Stimulated activated memory B cell treated with anti-CD40 and anti-IgM and Interleukin-4, amounts not matched to agents 10 μg/mL and 1 μg/mL and 100 μg/mL, for 72 hours (primary cell): Measurements from ENCODE around the gene SQSTM1.

Source experiments
- ATAC-seq: fragments of 150-1000 bp; cut with Tn5 transposase; 2 replicates; pipeline ENCODE4 v1.10.0; 2021
- H3K27ac Mint-ChIP-seq: one replicate; pipeline ENCODE4 v1.8.0; 2022; ENCODE audit warnings: mild to moderate bottlenecking, mixed read lengths
- H3K27me3 Mint-ChIP-seq: one replicate; pipeline ENCODE4 v1.8.0; 2022; ENCODE audit warnings: mixed read lengths
- H3K36me3 Mint-ChIP-seq: one replicate; pipeline ENCODE4 v1.8.0; 2022; ENCODE audit warnings: mixed read lengths
- H3K4me1 Mint-ChIP-seq: one replicate; pipeline ENCODE4 v1.8.0; 2022; ENCODE audit warnings: mixed read lengths
- H3K4me3 Mint-ChIP-seq: one replicate; pipeline ENCODE4 v1.8.0; 2022; ENCODE audit warnings: mild to moderate bottlenecking, moderate library complexity, mixed read lengths
- H3K9me3 Mint-ChIP-seq: one replicate; pipeline ENCODE4 v1.8.0; 2022; ENCODE audit warnings: mixed read lengths

The SQSTM1 gene

DNA sequence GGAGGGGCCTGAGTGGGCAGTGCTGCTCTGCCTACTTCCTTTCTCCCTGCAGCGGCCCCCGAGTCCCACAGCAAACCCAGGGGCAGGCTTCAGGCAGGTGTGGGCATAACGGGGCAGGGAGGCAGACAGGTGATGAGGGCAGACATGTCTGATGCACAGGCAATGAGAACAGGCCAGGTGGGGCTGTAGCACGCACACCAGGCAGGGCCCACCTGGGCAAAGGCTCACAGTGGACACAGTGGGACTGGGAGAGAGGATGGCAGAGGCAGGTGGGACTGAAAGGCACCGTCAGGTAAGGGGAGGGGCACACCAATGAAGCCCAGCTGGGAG lies 21.1 kb upstream of the SQSTM1 start:
- H3K4me1 Mint-ChIP-seq = peaks cover 54% of the 10 kb centered on the region
- H3K27ac Mint-ChIP-seq = no peak overlapping the region
- no peaks in the 10 kb centered on the region for H3K27me3 Mint-ChIP-seq
- no peak overlapping the region for H3K4me3 Mint-ChIP-seq
- H3K36me3 Mint-ChIP-seq = peaks cover 44% of the 10 kb centered on the region
- no peaks in the 10 kb centered on the region for H3K9me3 Mint-ChIP-seq
- no peak for ATAC-seq

DNA sequence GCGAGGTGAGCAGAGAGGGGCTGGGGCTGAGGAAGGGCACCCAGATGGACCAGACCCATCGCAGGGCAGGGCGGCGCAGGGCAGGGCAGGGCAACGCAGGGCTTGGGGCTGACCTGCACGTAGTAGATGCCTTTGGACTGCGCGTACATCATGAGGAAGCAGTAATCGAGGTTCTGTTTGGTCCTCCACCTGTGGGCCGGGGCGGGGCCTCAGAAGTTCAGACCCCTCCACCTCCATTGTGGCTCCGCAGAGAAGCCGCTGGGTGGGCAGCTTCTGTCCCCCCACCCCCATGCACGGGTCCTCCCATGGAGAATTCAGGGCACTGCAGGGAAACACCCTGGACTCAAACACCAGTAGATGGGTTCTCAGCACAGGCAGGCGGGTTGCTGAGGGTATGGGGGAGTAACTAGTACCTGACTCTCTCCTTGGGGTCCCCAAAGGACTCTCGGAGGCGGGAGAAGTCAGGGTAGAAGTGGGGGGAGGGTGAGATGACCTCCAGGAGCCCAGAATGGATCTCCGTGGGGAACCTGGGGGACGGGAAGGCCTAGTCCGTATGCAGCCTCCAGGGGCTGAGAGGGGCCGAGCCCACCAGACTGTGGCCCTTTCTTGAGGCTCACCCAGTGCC lies 20.5 kb upstream of the SQSTM1 start:
- no peak for ATAC-seq
- Mint-ChIP-seq H3K4me3 (no peak overlapping the region), H3K4me1 (peaks cover 54% of the 10 kb centered on the region), H3K27ac (no peak overlapping the region), H3K9me3 (no peaks in the 10 kb centered on the region), H3K36me3 (peaks cover 47% of the 10 kb centered on the region), H3K27me3 (no peaks in the 10 kb centered on the region)

DNA sequence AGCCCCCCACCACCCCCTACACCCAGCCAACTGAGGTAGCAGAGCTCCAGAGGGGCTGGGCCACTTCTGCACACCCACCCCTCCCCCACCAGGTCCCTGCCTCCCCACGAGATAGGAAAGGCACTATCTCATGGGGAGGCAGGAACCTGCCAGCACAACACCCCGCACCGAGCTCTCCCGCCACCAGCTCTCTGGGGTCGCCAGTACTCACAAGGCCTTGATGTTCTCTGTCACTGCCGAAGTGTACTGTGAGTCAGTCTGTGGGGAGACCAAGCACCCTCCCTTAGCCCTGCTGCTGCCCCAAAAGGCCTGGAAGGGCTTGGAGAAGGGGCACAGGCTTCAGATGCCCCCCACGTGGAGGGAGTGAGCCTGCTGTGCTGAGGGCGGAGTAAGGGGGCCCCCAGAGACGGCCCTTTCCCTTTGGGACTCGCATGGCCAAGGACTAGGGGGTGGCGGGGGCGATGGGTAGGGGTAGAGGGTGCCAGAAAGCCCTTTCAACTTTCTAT lies 20.0 kb upstream of the SQSTM1 start:
- H3K27ac Mint-ChIP-seq = no peak overlapping the region
- no peaks in the 10 kb centered on the region for H3K9me3 Mint-ChIP-seq
- H3K4me3 Mint-ChIP-seq = no peak overlapping the region
- H3K27me3 Mint-ChIP-seq = no peaks in the 10 kb centered on the region
- no peak for ATAC-seq
- peaks cover 50% of the 10 kb centered on the region for H3K36me3 Mint-ChIP-seq
- peaks cover 58% of the 10 kb centered on the region for H3K4me1 Mint-ChIP-seq

DNA sequence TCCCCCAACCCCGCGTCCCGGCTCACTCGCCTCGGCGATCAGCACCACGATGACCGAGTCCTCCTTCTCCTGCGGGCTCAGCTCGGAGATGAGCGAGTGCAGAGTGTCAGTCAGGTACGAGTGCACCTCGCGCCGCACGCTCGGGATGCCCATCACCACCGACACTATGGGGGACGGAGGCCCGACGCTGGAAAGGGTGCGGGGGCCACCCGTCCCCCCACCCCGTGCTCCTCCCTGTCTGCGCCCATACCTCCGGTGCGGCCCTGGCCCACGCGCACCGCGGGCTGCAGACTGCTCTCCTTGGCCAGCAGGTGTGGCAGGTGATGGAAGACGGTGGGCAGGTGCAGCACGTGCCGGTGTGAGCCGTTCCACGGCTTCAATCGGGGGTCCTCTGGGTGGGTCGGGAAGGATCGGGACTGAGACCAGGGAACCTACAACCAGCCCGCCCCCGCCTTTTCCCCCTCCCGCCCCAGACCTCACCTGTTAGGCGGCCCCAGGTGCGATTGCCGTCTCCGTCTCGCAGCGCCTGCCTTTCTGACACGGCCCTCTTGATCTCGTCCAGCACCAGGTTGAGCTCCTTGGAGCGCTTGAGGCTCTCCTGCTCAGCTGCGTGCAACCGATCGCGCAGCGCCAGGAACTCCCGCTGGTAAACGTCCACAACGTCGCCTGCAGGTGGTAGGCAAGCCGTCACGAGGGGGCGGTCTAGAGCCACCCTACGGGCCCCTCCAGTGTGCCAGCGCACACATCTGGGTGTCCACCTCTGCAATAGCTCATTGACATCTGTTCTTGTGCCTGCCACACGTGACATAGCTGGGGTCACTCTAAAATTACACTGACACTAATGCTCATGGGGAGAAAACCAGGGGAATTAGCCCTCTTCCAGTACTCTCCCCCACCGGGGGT lies 19.1 kb upstream of the SQSTM1 start:
- H3K36me3 Mint-ChIP-seq = peaks cover 50% of the 10 kb centered on the region
- no peak overlapping the region for H3K27ac Mint-ChIP-seq
- H3K27me3 Mint-ChIP-seq = no peaks in the 10 kb centered on the region
- H3K4me3 Mint-ChIP-seq = no peak overlapping the region
- no peaks in the 10 kb centered on the region for H3K9me3 Mint-ChIP-seq
- peak; percentile 58 for ATAC-seq
- H3K4me1 Mint-ChIP-seq = peaks cover 57% of the 10 kb centered on the region

DNA sequence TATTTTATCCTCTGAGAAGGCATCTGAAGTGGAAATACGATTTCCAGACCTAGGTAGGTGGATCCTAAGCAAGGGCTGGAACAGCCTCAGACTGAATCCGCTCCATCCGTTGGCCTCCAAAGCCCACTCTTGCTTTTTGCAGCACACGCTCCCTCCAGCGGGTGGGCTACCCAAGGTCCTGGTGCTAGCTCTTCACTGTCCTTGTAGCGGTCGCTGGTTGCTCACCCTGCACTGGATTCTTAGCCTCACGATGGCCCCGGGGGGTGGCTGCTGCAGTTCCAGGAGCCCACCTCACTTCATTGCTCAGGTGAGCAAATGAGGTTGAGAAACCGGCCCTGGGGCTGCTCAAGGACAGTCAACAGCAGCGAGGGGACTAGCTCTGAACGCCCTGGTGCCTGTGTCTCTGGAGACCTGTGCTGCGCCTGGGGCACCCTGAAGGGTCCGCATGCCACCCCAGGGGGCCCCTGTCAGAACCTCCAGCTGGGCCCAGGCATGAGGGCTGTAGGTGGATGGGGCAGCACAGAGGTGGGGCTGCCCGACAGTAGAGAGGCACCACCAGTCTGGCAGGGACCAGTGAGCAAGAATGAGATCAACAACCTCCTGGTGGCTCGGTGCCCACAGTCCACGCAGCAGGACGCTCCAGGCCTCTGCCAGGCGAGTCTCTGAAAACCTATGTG lies 18.4 kb upstream of the SQSTM1 start:
- H3K27me3 Mint-ChIP-seq = no peaks in the 10 kb centered on the region

DNA sequence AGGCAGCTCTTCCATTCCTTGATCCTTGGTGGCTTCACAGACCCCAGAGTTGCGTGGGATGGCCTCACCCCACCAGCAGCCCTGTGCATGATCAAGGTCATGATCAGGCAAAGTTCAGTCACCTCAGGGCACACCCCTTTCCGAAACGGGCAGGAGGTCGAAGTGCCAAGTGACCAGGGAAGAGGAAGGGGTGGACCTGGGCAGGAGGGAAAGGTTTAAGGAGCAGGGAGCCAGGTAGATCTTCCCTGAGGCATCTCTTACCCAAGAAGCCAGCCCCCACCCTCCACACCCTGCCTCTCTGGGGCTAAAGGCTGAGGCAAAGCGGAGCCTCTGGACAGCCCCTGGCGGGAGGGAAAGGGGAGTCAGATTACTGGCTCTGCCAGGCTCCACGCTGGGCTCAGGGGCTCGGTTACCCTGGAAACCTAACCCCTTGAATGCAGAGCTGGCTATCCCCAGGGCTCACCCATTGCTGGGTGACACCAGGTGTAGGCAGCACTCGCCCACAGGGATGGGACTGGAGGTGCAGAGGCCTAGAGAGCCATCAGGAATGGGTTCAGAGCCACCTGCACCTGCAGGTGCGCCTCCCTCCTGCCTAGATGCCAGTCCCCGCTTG lies 17.6 kb upstream of the SQSTM1 start:
- H3K36me3 Mint-ChIP-seq = peaks cover 42% of the 10 kb centered on the region
- H3K27me3 Mint-ChIP-seq = no peaks in the 10 kb centered on the region
- ATAC-seq = no peak
- H3K9me3 Mint-ChIP-seq = no peaks in the 10 kb centered on the region
- peak overlapping the region; percentile 87 for H3K27ac Mint-ChIP-seq
- H3K4me3 Mint-ChIP-seq = no peak overlapping the region
- peaks cover 53% of the 10 kb centered on the region for H3K4me1 Mint-ChIP-seq

More for the DNA sequence above, 18.4 kb upstream of the SQSTM1 start:
- no peaks in the 10 kb centered on the region for H3K9me3 Mint-ChIP-seq
- H3K27ac Mint-ChIP-seq = peak overlapping the region; percentile 87
- H3K36me3 Mint-ChIP-seq = peaks cover 42% of the 10 kb centered on the region
- H3K4me3 Mint-ChIP-seq = no peak overlapping the region
- ATAC-seq = no peak
- peaks cover 49% of the 10 kb centered on the region for H3K4me1 Mint-ChIP-seq

DNA sequence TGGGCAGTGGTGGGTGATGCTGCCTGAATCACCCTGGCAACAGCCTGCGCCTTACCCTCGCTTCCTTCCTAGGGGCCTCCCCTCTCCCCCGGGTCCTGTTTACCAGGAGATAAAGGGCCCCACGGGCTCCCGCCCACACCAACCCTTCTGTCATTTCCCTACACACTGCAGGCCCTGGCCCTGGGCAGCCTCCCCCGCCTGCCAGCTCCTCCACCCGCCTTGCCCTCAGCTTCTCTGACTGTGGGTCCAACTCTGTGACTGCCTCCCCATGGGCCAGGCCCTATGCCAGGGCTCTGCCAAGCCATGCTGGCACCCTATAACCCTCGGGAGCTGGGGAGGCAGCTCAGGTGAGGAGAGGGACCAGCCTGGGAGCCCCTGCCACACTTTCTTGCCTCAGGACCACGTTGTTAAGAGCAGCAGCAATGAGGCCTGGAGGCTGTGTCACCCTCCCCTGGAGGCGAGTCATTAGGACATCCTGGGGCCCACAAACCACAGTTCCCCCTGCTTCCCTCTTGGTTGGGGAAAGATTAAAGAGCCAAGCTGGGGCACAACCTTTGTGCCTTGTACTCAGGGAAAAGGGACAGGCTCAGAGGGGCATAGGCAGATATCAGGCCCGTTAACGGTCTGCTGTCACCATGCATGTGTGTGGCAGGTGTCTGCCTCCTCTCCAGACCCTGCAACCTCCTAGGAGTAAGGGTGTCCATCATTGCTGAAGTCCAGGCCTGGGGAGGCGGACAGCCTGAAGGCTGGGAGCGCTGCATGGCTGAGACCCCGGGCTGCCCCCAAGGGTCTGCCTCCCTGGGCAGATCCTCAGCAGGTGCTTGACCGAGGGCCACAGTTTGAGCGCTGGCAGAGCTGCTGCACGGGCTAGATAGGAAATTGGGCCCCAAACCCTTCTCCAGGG lies 16.8 kb upstream of the SQSTM1 start:
- H3K4me1 Mint-ChIP-seq = peaks cover 53% of the 10 kb centered on the region
- peak overlapping the region; percentile 87 for H3K27ac Mint-ChIP-seq
- peak; percentile 49 for ATAC-seq
- peaks cover 34% of the 10 kb centered on the region for H3K36me3 Mint-ChIP-seq
- H3K4me3 Mint-ChIP-seq = peak overlapping the region; percentile 46
- H3K9me3 Mint-ChIP-seq = no peaks in the 10 kb centered on the region
- no peaks in the 10 kb centered on the region for H3K27me3 Mint-ChIP-seq

DNA sequence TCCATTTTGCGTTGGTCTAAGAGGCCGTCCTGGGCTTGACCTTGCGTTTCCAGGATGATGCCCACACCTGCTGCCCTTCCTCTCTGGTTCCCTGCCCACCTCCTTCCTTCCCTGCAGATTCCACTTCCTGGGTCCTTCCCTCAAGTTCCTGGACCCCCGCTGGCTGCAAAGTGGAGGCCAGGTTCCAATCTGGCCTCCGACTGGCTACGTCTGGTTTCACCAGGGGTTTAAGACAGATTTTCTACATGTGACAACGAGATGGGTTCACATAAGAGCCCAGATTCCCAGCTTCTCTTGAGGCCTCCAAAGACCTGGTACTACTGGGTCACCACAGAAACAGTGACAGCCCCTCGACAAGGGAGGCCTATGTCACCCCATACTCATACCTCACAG lies 16.2 kb upstream of the SQSTM1 start:
- peak overlapping the region; percentile 87 for H3K27ac Mint-ChIP-seq
- H3K4me3 Mint-ChIP-seq = peak overlapping the region; percentile 97
- ATAC-seq = no peak
- H3K4me1 Mint-ChIP-seq = peaks cover 48% of the 10 kb centered on the region
- H3K36me3 Mint-ChIP-seq = peaks cover 28% of the 10 kb centered on the region
- H3K27me3 Mint-ChIP-seq = no peaks in the 10 kb centered on the region
- H3K9me3 Mint-ChIP-seq = no peaks in the 10 kb centered on the region

DNA sequence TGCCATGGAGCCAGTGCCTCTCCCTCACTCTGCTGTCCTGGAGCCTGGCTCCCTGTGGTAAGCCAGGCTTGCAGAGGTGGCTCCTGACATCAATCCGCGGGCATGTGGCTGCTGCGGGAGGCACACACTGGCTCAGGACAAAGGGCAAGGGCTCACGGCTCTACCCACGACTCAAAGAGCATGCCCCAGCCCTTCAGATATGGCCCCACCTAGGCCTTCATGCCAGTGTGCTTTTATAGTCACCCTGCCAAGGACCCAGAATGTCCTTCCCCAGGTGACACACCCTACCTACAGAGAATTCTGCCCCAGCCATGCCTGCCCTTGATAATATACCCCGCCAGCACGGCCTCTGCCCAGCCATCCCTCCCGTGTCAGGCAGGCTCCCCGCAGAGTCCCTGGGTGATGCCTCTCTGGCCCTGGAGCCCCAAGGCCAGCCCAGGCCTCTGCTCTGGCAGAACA lies 15.6 kb upstream of the SQSTM1 start:
- Mint-ChIP-seq H3K27ac (peak overlapping the region; percentile 87), H3K4me1 (peaks cover 46% of the 10 kb centered on the region), H3K9me3 (no peaks in the 10 kb centered on the region), H3K36me3 (peaks cover 22% of the 10 kb centered on the region), H3K27me3 (no peaks in the 10 kb centered on the region), H3K4me3 (peak overlapping the region; percentile 97)
- ATAC-seq = no peak

DNA sequence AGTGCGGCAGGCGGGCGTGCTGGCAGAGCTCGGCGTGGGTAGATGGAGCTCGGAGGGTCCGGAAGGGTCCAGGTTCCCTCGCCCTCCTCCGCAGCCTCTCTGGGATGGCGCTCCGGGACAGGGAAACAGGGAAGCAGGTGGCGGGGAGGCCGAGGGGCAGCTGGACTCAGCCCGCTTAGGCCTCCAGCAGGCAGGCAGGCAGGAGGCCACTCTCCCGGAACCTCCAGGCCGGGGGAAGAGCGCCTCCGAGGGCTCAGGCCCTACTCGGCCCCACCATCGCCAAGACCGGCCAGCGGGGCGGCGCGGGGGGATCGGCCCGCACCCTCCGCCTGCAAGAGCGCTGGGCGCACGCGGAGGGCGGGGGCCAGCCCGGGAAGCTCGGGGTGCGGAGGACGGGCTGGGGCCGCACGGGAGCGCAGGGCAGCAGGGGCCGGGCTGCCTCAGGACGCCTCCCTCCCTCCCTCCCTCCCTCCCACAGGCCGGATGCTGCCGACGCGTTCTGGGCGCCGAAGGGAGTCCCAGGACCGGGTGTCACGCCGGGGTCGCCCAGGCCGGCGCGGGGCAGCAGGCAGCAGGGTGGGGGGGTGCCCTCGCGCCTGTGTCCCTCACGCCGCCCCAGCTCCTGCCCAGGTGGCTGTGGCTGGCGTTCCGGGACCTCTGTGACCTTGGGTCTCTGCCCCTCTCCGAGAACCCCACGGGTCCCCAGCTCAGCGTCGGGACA lies 15.0 kb upstream of the SQSTM1 start:
- Mint-ChIP-seq H3K4me3 (peak overlapping the region; percentile 97), H3K27ac (peak overlapping the region; percentile 87), H3K4me1 (peaks cover 46% of the 10 kb centered on the region), H3K36me3 (peaks cover 20% of the 10 kb centered on the region), H3K9me3 (no peaks in the 10 kb centered on the region), H3K27me3 (no peaks in the 10 kb centered on the region)
- ATAC-seq = peak; percentile 44

DNA sequence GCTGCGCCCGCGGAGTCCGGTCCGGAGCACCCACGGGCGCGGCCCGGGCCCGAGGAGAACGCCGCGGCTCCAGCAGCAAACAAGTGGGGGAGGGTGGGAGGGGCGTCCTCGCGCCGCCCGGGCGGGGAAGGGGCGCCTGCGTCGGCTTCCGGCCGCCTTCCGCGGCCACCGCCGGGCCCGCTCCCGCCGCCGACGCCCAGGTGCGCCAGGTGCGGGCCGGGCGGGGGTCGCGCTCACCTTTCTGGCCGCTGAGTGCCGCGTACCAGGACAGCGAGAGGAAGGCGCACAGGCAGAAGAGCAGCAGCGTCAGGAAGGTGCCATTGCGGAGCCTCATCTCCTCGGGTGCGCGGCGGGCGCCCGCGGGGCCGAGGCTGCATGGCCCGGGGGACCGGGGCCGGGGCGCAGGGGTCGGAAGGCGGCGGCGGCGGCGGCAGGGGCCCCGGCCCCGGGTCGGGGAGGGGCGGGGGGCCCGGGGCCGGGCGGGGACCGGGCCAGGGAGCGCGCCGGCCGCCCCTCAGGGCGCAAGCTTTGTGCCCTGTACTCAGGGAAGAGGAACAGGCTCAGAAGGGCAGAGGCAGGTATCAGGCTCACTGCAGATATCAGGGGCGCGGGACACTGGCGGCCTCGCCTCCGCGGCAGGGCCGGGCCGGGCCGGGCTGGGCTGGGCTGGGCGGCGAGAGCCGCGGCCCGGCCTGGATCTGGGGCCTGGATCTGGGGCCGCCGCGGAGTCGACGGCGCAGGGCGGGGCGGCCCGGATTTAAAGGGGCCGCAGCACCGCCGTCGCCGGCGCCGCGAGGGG lies 14.3 kb upstream of the SQSTM1 start, which contains the start of gene MGAT4B:
Gene MGAT4B (minus strand): TSS at position 617 of the 799 bp plus-strand sequence. CDS start 283 bp downstream, at position 334.
- peaks cover 46% of the 10 kb centered on the region for H3K4me1 Mint-ChIP-seq
- H3K9me3 Mint-ChIP-seq = no peaks in the 10 kb centered on the region
- H3K4me3 Mint-ChIP-seq = peak within 1 kb of the TSS; percentile 97
- H3K27ac Mint-ChIP-seq = peak within 1 kb of the TSS; percentile 87
- H3K36me3 Mint-ChIP-seq = peaks cover 20% of the 10 kb centered on the region
- no peaks in the 10 kb centered on the region for H3K27me3 Mint-ChIP-seq
- peak; percentile 91 for ATAC-seq

DNA sequence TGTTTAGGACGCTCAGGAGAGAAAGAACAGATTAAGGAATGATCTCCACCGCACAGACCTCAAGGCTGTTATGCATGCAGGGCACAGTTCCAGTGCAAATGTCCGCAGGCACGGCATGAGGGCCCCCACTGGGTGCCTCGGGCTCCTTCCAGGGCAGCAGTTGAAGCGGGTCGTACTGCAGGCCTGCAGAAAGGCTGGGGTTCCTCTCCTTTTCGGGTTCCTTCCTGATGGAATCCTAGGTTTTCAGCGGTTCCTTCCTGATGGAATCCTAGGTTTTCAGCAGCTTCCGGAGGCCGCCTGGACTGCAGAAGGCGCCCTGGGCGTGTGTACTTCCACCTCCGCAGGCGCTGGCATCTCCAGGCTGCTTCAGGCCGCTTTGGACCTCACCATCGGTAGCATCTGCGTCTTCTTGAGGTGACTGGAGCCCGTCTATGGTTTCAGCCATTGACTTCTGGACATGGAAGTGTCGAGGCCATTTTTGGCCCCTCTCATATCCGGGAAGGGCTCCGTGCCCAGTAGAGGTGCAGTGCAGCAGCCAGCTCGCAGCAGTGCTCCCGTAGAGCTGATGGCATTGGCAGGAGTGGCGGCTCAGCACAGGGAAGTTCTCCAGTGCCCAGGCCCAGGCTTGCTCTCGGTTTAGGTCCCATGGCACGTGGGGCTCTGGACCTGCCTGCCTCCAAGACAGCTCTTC lies 8.4 kb upstream of the SQSTM1 start:
- H3K36me3 Mint-ChIP-seq = peaks cover 12% of the 10 kb centered on the region
- ATAC-seq = no peak
- peaks cover 6% of the 10 kb centered on the region for H3K4me1 Mint-ChIP-seq
- no peak overlapping the region for H3K4me3 Mint-ChIP-seq
- H3K27me3 Mint-ChIP-seq = no peaks in the 10 kb centered on the region
- no peak overlapping the region for H3K27ac Mint-ChIP-seq
- no peaks in the 10 kb centered on the region for H3K9me3 Mint-ChIP-seq
